HTERT RPE-1 (cell line): ENCODE measurements around the gene COL5A1.
"Not testable (repeated sequence)": the region's sequence is repeated elsewhere in the genome, so short reads cannot be mapped to it uniquely, and the experiment has no call there.

ENCODE experiments used
- in situ Hi-C: fragments of 300-500 bp; cut with MboI; formaldehyde crosslinking; loops from 4 replicates; pipeline ENCODE4 v1.14.3; 2020; ENCODE audit warnings: low sequenced_read_pairs

The COL5A1 gene

DNA sequence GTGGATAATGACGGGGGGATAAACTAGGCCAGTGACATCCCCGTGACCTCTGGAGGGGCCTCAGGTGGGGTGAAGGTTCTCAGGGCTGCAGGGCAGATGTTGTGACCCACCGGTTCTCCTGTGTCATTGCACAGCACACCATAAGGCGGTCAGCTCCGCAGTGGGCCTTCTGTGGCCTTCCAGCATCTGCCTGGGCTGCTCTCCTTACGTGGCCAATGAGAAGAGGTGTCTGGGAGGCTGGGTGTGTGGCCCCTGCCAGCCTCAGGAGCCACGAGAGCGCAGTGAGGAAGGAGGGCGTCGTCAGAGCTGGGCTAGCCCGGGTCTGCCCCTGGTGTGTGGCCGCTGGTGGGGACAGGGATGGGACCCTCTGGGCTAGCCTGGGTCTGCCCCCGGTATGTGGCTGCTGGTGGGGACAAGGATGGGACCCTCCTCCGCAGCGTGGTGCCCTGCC, 48.7 kb downstream of the COL5A1 start:
- in situ Hi-C loops, result no loop called here

GRCh38 chr9:134690946-134691694, 49.5 kb downstream of the COL5A1 start:
- in situ Hi-C loops, result no loop called here

GRCh38 chr9:134691695-134692572, 50.3 kb downstream of the COL5A1 start:
- in situ Hi-C loops, result no loop called here

DNA sequence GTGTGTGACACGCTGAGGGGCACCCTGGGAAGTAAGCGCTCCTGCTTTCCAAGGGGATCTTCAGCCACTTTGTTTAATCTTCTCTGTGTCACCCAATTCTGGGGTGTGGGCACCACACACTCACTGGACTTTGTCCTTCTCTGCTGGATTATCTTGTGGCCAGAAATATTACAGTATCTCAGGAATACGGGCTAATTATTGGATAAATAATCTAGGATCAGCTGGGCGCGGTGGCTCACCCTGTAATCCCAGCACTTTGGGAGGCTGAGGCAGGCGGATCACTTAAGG, 50.9 kb downstream of the COL5A1 start:
- in situ Hi-C loops, result no loop called here

DNA sequence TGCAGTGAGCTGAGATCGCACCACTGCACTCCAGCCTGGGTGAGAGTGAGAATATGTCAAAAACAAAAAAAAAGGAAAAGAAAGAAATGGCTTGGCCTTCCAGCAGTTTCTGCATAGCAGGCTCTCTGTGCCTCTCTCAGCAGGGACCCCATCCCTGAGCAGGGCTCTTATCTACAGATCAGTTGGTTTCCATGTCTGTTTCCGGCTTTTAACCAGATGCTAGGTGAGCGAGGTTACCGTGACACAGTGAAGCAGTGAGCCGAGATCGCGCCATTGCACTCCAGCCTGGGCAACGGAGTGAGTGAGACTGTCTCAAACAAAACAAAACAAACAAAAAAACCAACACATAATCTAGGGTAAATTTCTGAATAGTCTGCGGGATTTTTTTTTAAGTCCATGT, 51.4 kb downstream of the COL5A1 start:
- in situ Hi-C loops, result no loop called here

- in situ Hi-C loops, result no loop called here
Measured at GRCh38 chr9:134693641-134694367, 52.2 kb downstream of the COL5A1 start.

DNA sequence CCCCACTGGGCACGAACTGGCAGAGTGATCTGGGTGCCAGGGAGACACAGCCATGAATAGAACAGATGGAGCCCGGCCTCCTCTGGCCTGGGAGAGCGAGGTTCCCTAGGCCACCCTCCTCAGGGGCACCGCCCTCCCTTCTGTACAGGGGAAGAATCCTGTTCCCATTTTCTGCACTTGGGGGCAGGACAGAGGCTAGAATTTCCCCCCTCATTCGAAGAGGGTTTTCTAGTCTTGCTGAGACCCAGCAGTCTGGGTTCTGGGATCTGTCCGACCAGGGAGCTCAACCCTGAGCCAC, 52.7 kb downstream of the COL5A1 start:
- in situ Hi-C loops, result no loop called here

DNA sequence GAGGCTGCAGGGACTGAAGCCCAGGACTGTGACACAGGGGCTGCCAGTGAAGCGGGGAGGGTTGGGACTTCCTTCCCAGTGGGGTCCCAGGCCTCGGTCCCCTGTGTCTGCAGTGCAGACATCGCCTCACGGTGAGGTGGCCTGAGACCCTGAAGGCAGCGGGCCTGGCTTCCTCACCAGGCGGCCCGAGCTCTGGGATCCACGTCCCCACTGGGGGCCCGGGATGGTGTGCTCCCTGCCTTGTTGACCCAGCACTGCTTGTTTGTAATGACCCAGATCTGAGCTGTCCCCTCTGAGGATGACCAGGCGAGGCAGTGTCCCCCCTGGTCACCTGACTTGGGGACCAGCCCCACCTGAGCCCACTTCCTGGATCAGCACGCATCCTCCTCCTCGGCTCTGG, 53.1 kb downstream of the COL5A1 start:
- in situ Hi-C loops, result no loop called here

GRCh38 chr9:134695144-134695543, 53.5 kb downstream of the COL5A1 start:
- in situ Hi-C loops, result no loop called here

DNA sequence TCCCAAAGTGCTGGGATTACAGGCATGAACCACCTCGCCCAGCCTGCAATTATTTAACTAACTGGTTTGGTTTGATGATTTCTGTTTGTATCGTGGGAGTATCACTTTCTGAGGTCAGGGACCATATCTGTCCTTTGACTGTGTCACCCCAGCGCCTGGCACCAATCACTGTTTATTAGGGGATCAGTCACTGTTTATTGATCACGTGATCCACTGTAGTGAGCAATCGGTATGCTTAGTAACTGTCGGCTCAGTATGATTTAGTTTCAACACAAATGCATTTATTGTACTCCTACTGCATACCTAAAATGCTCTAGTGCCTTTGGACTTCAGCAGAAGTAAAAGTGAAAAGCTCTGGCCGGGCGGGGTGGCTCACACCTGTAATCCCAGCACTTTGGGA, 54.8 kb downstream of the COL5A1 start:
- in situ Hi-C loops, result no loop called here

GRCh38 chr9:134698111-134698510, 56.5 kb downstream of the COL5A1 start:
- in situ Hi-C loops, result no loop called here

DNA sequence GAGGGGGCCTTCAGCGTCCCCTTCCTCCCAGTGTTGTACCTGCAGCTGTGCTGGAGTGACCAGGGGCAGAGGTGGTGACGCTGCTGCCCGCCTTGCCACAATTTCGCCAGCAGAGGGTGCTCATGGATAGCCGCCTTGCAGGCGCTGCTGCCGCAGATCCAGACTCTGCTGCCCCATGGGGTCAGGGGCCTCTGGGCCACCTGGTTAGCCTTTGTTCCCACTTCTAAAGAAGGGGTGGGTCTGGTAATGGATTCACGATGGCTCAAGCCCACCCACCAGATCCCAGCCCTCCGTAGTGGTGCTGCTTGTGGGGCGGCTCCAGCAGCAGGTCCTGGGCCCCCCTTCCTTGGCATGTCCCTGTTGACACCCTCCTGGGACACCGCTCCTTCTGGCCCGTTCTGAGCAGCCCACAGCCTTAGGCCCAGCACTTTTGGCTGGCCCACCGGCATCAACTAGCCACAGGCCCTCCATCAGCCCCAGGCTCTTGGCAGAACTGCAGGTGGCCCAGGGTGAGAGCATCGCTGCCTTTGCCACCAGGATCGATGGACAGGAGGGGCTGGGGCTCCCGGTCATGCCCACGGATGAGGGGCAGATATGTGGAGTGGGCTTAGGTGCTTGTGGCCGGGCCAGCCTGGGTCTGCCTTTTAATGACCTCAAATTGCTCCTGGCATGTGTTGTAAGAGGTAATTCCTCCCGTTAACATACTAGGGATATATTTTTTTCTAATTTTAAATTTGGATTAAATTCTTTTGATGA, 57.2 kb downstream of the COL5A1 start:
- in situ Hi-C loops, result no loop called here

DNA sequence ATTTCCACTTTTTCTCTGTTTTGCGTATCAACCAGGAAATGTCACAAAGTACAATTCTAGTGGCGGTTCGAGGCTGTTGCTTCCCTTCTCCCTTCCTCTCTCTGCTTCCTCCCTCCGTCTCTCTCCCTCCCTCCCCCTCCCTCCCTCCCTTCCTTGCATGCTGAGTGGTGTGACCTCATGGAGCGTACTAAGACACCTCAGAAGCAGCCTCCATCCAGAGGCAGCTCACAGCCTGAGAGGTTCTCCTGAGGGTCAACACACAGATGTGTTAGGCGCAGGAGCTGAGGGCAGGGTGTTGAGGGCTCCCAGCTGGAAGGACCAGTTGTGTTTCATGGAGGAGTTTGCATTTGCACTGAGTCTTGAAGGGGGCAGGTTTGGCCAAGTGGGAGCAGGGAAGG, 57.7 kb downstream of the COL5A1 start:
- in situ Hi-C loops, result no loop called here

GRCh38 chr9:134700636-134701350, 59.2 kb downstream of the COL5A1 start:
- in situ Hi-C loops, result no loop called here

GRCh38 chr9:134701581-134702259, 60.1 kb downstream of the COL5A1 start:
- in situ Hi-C loops, result no loop called here

DNA sequence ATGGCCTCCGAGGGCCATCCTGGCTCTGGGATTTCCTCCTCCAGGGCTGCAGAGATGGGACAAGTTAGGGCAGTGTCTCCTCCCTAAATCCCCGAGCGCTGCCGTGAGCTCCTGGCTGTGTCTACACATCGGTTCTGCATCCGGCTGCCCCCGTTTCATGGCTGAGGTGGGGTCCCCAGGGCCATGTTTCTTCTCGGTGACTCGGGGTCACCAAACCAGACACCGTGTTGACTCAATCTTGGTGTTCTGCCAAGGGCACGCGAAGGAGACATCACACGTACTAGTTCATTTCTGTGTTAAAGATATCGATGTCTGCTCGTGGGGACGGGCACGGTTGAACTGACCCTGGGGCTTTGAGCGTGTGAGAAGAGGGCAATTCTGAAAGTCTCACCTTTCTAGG, 60.7 kb downstream of the COL5A1 start:
- in situ Hi-C loops, result no loop called here

- in situ Hi-C loops, result not testable (repeated sequence)
Measured at GRCh38 chr9:134703730-134704114, 62.1 kb downstream of the COL5A1 start.

- in situ Hi-C loops, result no loop called here
Measured at GRCh38 chr9:134704498-134704897, 62.9 kb downstream of the COL5A1 start.

GRCh38 chr9:134705786-134706185, 64.2 kb downstream of the COL5A1 start:
- in situ Hi-C loops, result no loop called here

DNA sequence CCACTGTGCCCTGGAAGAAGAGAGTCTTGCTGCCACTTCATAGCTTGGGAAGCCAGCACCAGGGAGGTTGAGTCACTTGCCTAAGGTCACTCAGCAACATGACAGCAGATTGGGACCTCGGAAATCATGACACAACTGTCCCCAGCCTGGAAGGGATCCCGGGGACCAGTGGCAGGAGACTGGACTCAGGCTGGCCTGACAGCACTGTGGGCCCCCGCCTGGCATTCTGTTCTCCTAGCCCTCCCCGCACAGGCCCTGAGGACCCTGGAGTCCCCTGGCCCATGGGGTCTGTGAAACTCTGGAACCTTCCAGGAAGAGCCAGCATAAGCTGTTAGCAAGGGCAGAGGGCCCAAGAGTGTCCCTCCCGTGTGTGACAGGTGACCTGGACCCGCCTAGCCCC, 64.9 kb downstream of the COL5A1 start:
- in situ Hi-C loops, result no loop called here
